SH-SY5Y (cell line): ENCODE measurements around the gene STC2.

ENCODE experiments used
- GATA2 ChIP-seq: IDR thresholded peaks from 2 replicates; pipeline ENCODE4 v1.6.1; 2011; ENCODE audit warnings: mild to moderate bottlenecking, low read depth, low read length
- GATA3 ChIP-seq: IDR thresholded peaks from 2 replicates; pipeline ENCODE4 v1.6.1; 2011; ENCODE audit warnings: low read depth, mild to moderate bottlenecking, low read length, moderate library complexity

DNA sequence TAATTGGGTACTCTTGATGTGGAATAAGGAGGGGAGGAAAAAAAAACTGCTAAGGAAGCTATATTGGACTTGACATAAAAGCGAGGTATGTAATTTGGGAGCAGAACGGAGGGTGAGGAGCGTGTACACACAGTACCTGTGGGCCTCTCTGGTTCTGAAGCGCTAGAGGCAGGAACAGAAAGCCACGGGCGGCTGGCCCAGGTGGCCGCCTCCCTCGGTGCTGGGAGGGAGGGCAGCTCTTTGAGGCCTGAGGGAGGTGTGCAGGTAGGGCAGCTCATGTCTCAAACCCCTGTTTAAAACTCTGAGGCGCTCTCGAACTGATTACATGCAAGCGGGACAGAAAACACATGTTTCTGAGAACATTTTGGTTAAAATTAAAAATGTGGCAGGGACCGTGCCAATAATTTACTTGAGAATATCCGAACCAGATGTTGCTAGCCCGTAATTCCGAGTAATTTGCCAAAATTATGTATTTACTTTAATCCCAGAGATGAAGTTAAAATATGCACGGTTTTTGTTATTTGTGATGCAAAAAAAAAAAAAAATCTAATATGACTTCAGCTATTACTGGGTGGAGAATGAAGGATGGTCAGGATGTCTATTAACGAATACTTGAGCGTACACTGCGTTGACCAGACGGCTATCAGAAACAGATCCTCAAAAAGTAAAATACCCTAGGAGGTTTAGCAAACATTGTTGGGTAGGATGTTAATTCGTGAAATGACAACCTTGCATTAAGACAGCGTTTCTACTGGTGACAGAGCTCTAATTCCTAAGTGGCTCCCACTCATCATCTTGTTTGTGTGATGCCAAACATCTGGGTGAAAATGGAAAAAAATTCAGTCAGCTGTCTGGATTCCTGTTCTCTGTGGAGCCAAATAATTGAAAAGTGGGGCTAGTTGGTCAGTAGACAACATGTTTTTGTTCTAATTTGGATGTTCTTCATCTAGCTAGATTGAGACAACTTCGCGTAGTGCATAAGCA is 24.4 kb upstream of the STC2 start:
- TF ChIP-seq GATA2: no peak
- TF ChIP-seq GATA3: no peak
